GDM1 (cell line): ENCODE data around the gene ARHGAP15.

Experiments
- DNase-seq: peaks from one replicate; lab custom pipeline; 2025; lab: John Stamatoyannopoulos, UW

ARHGAP15 gene

GRCh38 chr2:143482771-143483170 is 353.6 kb downstream of the ARHGAP15 start:
- no peak for DNase-seq

- DNase-seq = no peak
Observed at GRCh38 chr2:143486976-143487375, 357.8 kb downstream of the ARHGAP15 start.

GRCh38 chr2:143489145-143489544 is 359.9 kb downstream of the ARHGAP15 start:
- DNase-seq = no peak

- DNase-seq = no peak
Observed at GRCh38 chr2:143491131-143491530, 361.9 kb downstream of the ARHGAP15 start.

GRCh38 chr2:143493339-143493738 is 364.1 kb downstream of the ARHGAP15 start:
- no peak for DNase-seq

- DNase-seq = no peak
Observed at GRCh38 chr2:143497726-143498125, 368.5 kb downstream of the ARHGAP15 start.

- DNase-seq = no peak
Observed at GRCh38 chr2:143498496-143498895, 369.3 kb downstream of the ARHGAP15 start.

GRCh38 chr2:143499061-143499460 is 369.8 kb downstream of the ARHGAP15 start:
- no peak for DNase-seq

GRCh38 chr2:143501106-143501676 is 372.0 kb downstream of the ARHGAP15 start:
- DNase-seq = no peak

GRCh38 chr2:143503280-143503679 is 374.1 kb downstream of the ARHGAP15 start:
- no peak for DNase-seq

GRCh38 chr2:143504397-143504796 is 375.2 kb downstream of the ARHGAP15 start:
- no peak for DNase-seq

- no peak for DNase-seq
Observed at GRCh38 chr2:143505542-143505941, 376.3 kb downstream of the ARHGAP15 start.

- no peak for DNase-seq
Observed at GRCh38 chr2:143513081-143513480, 383.9 kb downstream of the ARHGAP15 start.

- no peak for DNase-seq
Observed at GRCh38 chr2:143514413-143514812, 385.2 kb downstream of the ARHGAP15 start.

- DNase-seq = no peak
Observed at GRCh38 chr2:143515318-143515717, 386.1 kb downstream of the ARHGAP15 start.

- no peak for DNase-seq
Observed at GRCh38 chr2:143519521-143519920, 390.3 kb downstream of the ARHGAP15 start.

- DNase-seq = no peak
Observed at GRCh38 chr2:143521396-143521795, 392.2 kb downstream of the ARHGAP15 start.

GRCh38 chr2:143522699-143523098 is 393.5 kb downstream of the ARHGAP15 start:
- DNase-seq = no peak

- DNase-seq = no peak
Observed at GRCh38 chr2:143524119-143524553, 394.9 kb downstream of the ARHGAP15 start.

GRCh38 chr2:143524559-143525401 is 395.6 kb downstream of the ARHGAP15 start:
- DNase-seq = no peak

GRCh38 chr2:143525402-143525860 is 396.2 kb downstream of the ARHGAP15 start:
- no peak for DNase-seq

- no peak for DNase-seq
Observed at GRCh38 chr2:143526498-143526897, 397.3 kb downstream of the ARHGAP15 start.

- no peak for DNase-seq
Observed at GRCh38 chr2:143528021-143528420, 398.8 kb downstream of the ARHGAP15 start.
